Measurements from ENCODE around the gene COPS9. TPM values are rescaled to one million over a fixed set of nuclear protein-coding genes. Genes with fewer than 3 reads are reported as not detected.

The COPS9 gene
- total and polyA plus RNA-seq, 2 donors (not counting 1 experiment from before 2014, with no cell fraction given), result 48.7 to 69.9 TPM

GRCh38 chr2:240144649-240145261 lies 8.7 kb upstream of the COPS9 start:
- Histone ChIP-seq H3K4me2 (replicated peaks; ENCODE audit: low read depth, low read length, poor library complexity, severe bottlenecking) (no peak overlapping the region), H3K27me3 (replicated peaks in 1 of 4; ENCODE audit: control extremely low read depth in 1 of 4, control insufficient read depth in 3 of 4, insufficient read depth in 4 of 4, low read length in 3 of 4) (peaks cover 0 to 15% (median 5%) of the 10 kb centered on the region in 4 experiments), H3K79me2 (ENCODE audit: control insufficient read depth, insufficient read depth, low read length) (no peaks in the 10 kb centered on the region), H3K27ac (ENCODE audit: low read length in 2 of 2) (no peak overlapping the region), H4K20me1 (ENCODE audit: control insufficient read depth, insufficient read depth, low read length, poor library complexity, severe bottlenecking) (no peaks in the 10 kb centered on the region), H3K36me3 (replicated peaks in 1 of 2; ENCODE audit: control extremely low read depth in 1 of 2, control insufficient read depth in 1 of 2, extremely low read depth in 1 of 2, insufficient read depth in 2 of 2, low read length in 1 of 2) (no peaks in the 10 kb centered on the region), H3K4me3 (ENCODE audit: control extremely low read depth in 1 of 5, extremely low read depth in 1 of 5, insufficient read depth in 1 of 5, low read depth in 2 of 5, low read length in 4 of 5) (no peak overlapping the region), H2AFZ (ENCODE audit: insufficient read depth, low read depth, low read length, poor library complexity, severe bottlenecking) (no peak overlapping the region), H3K4me1 (ENCODE audit: control insufficient read depth in 2 of 2, insufficient read depth in 2 of 2, low read length in 2 of 2) (peaks cover 3 to 7% of the 10 kb centered on the region in 2 donors), H3K9me3 (ENCODE audit: control extremely low read depth in 1 of 3, control insufficient read depth in 2 of 3, insufficient read depth in 1 of 3, low read length in 2 of 3) (no peaks in the 10 kb centered on the region), H3K9ac (ENCODE audit: low read length) (no peak overlapping the region)
- Mint-ChIP-seq H3K27ac (no peak overlapping the region), H3K9me3 (ENCODE audit: insufficient read depth) (no peaks in the 10 kb centered on the region), H3K4me3 (no peak overlapping the region), H3K27me3 (peaks cover 15% of the 10 kb centered on the region), H3K4me1 (peaks cover 2% of the 10 kb centered on the region)
- CTCF ChIA-PET, result interaction anchor here (0.9 to 9.2 kb wide), 12 partner anchors 10 to 157 kb away, joined by 3 to 136 read pairs (median 6); no protein-coding TSS in a partner anchor
- intact Hi-C loops (cut with micrococcal nuclease), result loop anchor here (5.0 kb wide), 1 partner anchor 1357 kb away; no protein-coding TSS in a partner anchor
- 83% methylated on average over 18 of the region's 20 CpGs for WGBS (ENCODE audit: insufficient coverage)
- DNase-seq, result no peak
- POLR2A ChIA-PET, result no interaction called here
- ATAC-seq (ENCODE audit: low read depth), result no peak
- TF ChIP-seq EZH2 (IDR thresholded peaks at IDR 0.05; ENCODE audit: borderline replicate concordance, insufficient read depth, low read depth, low read length, poor library complexity, severe bottlenecking) (no peak), CTCF (IDR thresholded peaks at IDR 0.05) (no peak)

Measured in B cell (primary cell).